ENCODE data around the gene PPM1H.
"Not testable (repeated sequence)": the region's sequence is repeated elsewhere in the genome, so short reads cannot be mapped to it uniquely, and the experiment has no call there.

PPM1H gene

DNA sequence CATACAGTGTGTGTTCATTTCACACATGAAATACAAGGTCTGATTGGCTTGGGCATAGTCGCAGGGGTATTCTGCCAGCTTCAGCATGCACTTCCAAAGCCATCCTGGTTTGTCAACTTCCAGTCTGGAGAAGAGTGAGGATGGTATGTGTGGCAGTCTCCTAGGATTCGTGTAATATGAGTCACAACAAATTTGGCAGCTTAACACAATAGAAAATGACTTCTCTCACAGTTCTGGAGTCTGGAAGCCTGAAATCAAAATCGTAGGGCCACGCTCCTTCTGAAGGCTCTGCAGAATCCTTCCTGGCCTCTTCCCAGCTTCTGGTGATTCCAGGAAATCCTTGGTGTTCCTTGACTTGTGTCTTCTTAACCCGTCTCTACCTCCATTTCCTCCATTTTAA, 167.5 kb downstream of the PPM1H start:
- DNase-seq (ENCODE audit: low spot score): no peak

DNA sequence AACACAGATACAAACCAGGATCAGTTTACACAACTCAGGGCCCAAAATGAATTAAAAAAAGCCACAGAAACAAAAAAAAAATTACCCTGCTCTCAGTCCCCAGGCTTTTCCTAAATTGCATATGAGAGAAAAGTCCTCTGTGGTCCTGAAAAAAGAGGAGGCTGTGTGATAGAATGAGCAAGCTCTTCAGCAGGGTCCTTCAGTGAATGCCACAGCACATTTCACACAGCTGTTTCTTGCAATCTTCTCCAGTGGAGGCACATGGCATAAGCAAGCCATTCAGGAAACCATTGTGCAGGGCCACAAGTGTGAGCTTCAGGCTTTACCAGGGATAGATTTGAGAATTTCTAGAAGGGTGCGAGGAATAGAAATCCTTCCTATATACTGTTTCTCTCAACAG, 168.5 kb downstream of the PPM1H start:
- DNase-seq (ENCODE audit: low spot score): no peak

DNA sequence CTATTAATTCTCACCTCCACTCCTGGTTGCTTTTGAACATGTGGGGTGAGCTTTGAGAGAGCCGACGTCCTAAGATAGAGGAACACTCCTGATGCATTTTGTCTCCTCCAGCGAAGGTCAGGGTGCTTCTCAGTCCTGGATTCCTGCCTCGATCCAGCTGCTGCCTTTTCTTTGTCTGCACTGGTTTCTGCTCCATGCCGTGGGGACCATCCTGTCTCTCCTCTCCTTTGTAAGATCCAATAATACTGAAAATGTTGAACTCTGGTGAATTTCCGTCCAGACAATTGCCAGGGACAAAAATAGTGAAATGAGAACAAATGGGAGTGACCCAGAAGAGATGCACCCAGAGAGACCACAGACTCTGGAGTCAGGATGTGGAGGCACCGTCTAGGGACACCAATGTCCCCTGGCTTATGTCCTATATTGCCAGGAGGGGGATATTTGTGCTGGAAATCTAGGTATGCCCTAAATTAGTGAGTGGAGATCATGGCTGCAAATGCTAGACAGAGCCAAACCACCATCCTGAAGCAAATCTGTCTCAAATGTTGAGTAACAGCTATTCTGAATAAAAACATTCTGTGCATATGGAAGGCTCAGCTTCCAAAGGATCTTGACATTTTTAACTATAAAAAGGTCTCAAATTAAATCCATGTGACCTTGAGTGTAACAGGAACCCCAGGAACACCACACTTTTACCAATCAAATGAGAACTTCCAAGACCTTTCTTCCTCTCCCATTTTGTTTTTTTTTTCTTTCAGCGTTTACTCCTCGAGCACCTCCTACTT, 170.9 kb downstream of the PPM1H start:
- DNase-seq (ENCODE audit: low spot score): no peak

DNA sequence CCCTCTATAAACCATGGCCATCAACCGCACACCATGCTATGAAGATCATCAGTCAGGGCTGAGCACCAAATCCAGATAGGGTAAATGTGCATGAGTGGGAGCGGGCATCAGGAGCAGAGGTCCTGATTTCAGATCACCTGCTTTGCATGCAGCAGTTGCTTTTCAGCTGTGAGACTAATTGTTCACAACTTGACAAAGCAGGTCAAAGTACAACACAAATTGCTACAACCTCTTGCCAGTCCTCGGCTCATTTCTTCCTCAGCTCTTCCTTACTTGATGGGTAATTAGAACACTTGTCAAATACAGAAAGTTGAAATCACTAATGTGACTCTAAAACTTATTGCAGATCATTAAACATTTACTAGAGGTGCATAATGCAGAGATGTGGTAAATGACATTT, 171.6 kb downstream of the PPM1H start:
- DNase-seq (ENCODE audit: low spot score): no peak

DNA sequence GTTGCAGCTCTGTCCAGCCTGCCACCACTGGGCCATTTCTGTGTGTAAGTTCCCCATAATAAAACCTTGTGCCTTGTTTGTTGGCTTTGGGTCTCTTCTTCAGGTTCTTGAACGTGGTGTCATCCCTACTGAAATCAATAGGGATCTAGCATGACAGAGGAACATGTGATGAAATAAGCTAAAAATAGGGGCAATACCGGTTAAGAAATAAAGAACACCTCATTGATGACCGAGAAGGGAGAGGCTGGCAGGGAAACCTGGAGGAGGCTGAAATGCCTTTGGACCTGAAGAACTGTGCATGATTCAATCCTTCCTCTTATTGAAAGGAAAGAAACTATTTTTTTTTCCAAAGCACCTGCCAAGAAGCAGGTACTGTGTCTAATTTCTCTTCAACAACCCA, 172.3 kb downstream of the PPM1H start:
- DNase-seq (ENCODE audit: low spot score): no peak

DNA sequence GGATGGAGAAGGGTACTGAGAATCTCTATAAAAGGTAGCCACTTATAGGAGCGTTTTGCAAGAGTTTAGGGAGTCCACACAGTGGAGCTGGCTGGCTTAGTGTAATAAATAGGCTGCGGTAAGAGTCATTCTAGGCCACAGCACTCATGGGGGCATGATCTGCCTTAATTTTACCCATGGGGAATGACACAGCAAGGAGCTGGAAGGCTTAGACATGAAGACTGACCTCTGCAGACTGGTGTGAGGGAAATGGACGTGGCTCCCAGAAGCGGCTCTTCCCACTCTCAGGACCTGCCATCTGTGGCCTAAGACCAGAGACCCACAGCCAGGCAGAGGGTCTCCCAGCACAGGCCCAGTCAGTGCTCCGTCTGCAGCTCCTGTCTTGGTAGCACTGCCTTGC, 173.3 kb downstream of the PPM1H start:
- DNase-seq (ENCODE audit: low spot score): no peak

DNA sequence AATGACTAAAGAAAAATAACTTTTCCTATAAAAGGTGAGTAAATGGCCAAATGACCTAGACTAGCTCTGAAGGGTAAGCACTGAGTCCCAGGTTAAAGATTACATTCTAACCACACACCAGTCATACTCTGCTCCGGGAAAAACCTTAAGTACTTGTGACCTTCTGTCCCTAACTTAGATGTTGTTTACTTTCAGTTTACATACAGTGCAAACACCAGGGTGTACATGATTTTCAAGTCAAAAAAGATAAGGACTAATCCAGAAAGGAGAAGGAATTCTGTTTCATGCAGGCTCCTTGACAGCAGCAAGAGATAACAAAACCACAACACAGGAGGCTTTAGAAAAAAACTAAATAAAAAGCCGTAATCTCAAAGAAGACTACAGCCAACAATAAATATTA, 174.2 kb downstream of the PPM1H start:
- DNase-seq (ENCODE audit: low spot score): no peak

DNA sequence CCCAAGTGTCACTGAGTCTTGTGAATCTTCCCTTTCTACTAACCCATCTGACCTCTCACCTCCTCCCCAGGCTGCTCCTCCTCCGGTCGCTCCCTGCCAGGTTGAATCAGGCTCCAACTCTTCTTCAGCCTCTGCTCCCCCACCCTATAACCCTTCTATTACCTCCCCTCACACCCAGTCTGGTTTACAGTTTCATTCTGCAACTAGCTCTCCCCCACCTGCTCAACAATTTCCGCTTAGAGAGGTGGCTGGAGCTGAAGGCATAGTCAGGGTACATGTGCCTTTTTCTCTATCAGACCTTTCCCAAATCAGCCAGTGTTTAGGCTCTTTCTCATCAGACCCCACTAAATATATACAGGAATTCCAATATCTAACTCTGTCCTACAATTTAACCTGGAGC, 174.6 kb downstream of the PPM1H start:
- DNase-seq (ENCODE audit: low spot score): not testable (repeated sequence)

DNA sequence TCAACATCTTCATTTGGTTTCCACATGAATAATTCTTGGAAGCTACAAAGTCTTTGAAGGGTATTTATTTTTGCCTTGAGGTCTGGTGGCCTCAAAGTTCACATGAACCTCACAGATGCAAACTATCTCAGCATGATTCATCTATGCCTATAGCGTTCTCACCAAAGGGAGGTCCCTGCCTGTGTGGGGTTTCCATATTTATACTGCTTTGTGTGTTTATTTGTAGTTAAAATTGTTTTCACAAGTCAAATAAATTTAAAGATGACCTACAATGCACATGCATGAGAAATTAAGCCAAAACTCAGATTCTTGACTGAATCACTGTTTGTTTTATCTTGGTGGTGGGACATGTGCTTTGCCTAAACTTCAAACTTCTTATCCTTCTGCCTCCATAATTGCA, 176.7 kb downstream of the PPM1H start:
- DNase-seq (ENCODE audit: low spot score): no peak

DNA sequence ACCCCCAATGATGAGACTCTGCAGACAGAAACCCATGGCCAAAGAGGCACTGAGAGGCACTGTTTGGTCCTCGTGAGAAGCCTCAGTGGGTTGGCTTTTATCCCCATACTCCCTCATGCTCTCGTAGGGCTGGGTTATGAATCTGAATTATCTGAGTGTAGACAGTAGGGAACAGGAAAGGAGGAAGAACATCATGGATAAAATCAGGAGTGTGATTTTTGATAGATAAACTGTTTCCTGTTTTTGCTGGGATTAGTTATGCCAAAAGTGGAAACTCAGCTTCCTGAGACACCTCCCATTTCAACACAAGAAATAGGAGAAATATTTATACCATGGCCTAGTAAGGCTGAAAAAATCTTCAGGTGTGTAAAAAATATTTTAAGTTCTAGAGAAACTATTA, 177.9 kb downstream of the PPM1H start:
- DNase-seq (ENCODE audit: low spot score): no peak

DNA sequence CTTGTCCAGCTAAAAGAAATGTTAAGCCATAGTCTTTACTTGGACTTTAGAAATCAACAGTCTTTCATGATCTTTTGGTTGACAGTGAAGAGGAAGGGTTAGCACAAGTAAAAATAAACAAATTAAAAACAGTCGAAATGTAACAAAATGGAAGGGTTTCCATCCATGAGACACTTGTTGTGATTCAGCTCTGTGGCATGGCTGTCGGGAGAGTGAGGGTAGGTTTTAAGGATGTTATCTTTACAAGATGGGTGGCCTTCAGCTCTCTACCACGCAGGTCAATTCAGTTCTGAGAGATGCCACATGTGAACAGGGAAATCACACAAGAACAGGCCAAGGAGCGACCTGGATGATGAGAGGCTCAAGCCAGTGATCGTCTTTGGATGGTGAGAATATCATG, 180.2 kb downstream of the PPM1H start:
- no peak for DNase-seq (ENCODE audit: low spot score)

DNA sequence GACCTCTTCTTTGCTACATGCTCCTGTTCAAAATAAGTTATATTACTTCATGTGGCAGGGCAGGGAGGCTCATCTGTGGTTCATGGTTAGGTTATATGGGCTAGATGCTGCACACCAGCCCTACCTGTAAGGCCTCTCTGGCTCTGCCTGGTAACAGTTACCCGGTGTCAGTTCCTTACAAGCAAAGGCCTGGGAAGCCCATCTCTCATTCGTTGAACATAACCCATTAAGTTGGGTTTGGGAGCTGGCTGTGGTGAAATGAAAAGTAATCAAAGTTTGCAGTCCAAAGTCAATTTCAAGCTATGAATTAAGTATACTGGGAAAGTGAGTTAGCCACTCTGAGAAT, 183.2 kb downstream of the PPM1H start:
- no peak for DNase-seq (ENCODE audit: low spot score)

DNA sequence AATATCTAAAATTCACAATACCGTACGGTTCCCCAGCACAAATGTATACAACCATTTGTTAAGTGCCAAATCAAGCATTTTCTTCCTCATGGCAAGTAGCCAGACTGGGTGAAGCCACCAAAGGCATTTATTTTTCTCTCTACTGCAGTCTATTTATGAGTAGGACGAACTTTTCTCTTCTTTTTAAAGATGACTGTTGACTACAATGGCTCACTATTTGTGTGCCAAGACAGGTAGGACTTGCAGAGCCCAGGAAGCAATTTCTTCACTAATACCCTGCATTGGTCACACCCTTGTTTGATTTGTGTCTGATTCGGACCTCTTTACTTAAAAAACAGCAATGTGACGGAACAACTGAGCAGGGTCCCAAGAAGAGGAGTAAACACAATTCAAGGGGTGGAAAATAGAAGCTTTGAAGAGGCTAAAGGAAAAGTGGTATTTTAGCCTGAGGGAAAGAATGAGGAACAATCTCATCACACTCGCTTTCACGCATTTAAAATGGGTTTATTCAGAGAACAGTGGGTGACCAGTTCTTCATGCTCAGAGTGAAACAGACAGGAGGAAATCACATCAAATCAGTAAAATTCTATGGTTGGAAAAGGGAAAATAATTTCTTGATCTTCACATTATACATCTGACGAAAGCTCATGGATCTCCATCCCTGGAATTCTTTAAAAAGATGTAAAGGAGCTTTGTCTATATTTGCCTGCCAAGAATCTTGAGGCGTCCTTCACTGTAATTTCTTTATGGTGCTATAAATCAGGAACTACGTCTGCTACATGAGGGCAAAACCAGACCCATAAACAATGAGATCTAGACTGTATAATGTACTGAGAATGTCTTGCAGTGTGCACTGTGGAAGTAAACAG, 183.8 kb downstream of the PPM1H start:
- DNase-seq (ENCODE audit: low spot score): no peak

DNA sequence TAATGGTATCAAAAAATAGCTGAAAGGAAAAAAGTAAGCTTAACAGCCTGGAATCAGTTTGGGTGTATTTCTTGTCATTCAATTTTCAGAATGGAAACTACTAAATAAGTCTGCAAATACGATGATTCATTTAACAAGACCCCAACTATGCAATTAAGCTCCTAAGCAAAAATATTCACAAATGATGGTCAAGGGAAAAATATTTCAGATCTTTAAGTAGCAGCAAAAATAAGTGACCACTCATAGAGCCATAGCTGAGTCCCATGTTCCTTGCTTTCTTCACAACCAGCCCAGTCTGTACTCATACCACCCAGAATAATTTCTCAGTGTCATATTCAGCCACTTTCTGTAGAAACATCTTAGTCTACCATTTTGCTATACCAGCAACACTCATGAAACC, 185.4 kb downstream of the PPM1H start:
- DNase-seq (ENCODE audit: low spot score): no peak

DNA sequence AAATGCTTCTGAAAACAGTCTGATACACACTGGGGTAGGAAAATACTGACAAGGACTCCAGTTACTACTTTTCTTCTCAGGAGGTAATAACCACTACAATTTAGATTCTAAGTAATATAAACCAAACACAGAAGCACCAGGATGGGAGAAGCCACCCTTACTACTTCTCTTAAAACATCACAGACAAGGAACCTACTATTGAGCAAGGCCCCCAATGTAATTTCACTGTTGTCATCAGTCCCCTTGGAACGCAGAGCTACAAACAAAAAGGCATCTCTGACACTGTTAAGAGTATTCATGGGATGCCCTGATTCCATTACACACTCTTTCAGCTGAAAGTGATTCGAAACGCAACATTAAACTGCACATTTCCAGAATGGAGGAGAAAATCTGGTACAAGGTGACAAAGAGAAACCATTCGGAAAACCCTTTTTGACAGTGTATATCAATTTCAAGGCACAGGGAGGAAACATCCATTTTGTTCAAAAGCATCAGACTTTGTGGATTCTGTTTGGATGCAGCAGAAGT, 185.9 kb downstream of the PPM1H start:
- DNase-seq (ENCODE audit: low spot score): no peak

DNA sequence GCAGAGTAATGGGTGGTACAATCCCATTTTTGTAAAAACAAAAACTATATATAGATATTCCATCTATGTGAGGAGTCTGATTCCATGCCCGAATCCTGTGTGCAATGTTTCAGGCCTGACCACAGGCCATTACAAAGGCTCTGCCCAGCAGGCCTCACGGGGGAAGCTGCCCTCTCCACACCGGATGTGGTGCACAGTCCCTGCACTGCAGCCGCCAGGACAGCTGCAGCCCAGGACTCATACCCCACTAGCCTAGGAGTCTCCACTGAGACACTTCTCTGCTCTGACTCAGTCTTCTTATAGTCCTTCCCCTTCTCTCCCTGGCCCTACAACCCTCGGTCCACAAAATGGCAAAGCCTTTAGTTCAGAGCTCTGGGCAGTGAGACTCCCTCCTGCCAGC, 190.4 kb downstream of the PPM1H start:
- DNase-seq (ENCODE audit: low spot score): no peak

DNA sequence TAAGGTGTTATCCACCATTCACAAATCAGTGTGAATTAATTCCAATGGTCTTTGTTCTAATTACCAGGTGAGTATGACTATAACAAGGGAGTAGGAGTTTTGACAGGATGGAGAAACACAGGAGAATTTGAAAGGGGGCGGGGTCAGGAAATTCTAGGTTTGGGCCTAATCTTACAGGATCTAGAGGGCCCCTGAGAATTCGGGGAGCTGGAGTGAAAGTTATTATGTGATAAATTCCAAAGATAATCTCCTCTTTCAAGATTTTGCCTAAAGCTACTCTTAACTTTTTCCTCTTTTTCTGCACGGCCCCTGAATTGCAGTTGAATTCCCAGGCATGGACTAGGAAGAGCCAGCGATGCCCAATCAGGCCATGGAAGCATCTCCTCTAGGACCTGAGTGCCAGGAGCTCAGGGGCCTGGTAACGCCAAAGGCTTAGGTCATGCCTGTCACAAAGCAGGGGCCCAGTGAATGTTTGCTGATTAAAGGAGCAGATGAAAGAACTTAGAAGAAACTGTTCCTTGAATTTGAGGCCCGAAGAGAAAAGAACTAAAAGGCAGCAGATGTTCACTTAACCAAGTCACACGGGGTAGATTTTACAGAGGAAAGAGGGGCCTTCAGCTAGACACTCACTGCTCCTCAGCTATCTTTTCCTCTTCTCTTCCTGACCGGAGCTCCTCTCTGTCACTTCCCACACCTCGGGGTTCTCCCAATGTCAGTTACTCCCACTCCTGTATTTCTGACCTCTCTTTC, 195.5 kb downstream of the PPM1H start:
- DNase-seq (ENCODE audit: low spot score): no peak

DNA sequence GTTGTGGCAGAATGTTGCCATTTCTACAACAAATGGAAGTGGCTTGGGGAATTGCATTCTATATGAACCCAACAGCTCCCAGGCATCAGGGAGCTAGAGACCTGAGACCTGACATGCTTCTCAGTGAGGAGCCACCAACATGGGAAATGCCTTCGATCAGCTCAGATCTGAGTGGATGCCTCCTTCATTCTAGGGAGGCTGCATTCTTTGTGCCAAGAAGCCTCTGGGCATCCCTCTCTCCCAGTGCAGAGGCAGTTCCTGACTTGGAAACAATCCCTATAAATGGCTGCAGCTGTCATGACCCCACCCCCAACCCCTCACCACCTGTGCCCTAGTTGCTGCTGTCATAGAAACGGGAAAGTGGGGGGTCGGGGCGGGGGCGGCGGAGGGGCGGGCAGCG, 196.3 kb downstream of the PPM1H start:
- DNase-seq (ENCODE audit: low spot score): no peak

DNA sequence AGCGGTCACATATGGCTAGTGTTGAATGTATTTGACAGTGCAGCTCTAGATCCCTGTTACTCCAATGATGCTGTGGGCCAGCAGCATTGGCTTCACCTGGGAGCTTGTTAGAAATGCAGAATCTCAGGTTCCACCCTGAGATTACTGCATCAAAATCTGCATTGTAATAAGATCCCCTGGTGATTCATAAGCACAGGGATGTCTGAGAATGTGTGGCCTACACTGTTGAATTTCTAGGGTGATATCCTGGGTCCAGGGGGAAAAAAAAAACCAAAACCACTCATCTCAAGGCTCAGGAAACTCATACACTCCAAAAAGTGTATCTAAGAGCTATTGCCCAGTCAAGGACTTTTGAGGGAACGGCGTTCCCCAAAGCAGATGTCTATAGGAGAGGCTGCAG, 196.8 kb downstream of the PPM1H start:
- DNase-seq (ENCODE audit: low spot score): no peak

DNA sequence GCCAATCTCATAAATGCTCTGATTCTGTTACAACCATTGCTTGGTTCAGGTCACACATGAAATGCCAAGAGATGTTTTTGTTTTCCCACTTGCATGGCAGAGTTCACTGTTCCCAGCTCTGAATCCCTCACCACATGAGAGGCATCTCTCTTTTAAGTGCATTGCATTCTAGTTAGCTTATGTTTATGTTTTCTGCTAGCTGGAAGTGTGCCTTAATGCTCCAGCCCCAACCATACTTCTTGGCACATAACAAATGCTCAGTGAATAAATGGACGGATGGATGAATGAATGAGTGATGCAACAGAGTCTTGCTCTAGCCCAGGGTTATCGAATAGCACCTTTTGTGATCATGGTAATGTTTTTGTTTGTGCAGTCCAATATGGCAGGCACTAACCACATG, 197.3 kb downstream of the PPM1H start:
- no peak for DNase-seq (ENCODE audit: low spot score)

DNA sequence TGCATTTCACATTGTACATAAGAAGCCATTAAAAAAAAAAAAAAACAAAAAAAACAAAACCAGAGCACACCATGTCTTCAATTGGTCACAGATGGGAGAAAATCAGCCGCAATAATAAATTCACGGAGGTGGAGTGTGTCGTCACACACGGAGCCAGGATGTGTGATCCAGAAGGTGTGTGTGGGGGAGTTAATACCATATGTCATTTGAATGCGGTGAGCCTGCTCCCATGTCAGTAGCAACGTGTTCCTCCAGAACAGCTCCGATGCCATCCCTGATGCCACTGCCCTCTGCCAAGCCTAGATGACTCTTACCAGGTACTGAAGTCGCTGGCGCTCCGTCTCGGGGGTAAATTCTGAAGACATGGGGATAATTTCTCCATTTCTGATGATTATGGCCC, 197.8 kb downstream of the PPM1H start:
- DNase-seq (ENCODE audit: low spot score): no peak

DNA sequence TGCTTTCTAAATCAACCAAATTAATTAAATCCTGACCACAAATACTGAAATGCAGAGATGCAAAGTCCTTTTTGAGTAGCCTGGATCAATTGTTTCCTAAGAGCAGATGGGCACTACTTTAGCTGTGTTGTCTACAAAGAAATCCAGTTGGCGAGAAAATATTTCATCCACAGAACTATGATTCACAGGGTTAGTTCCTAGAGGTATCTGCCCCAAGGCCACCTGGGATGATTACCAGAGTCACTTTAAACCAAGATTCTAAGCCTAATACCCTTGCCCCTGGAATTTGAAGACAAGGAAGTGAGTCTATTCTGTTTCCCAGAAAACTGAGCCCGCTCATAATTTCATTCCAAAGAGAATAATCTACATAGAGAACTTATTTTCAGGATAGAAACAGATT, 198.4 kb downstream of the PPM1H start:
- no peak for DNase-seq (ENCODE audit: low spot score)
